Activated T-helper 1 cell treated with anti-CD3 and anti-CD28 coated beads, Interleukin-12 subunit alpha, Interleukin-12 subunit beta, Interleukin-2, Interleukin-4 antibody, amounts not matched to agents 30 ng/mL and 10 ng/mL and 1 ng/mL, durations not matched to agents 14 hours and 24 hours and 36 hours (primary cell): ENCODE data around the gene TSPO2. TPM values are rescaled to one million over a fixed set of nuclear protein-coding genes. Genes with fewer than 3 reads are reported as not detected.
"Not testable (repeated sequence)": the region's sequence is repeated elsewhere in the genome, so short reads cannot be mapped to it uniquely, and the experiment has no call there.

ENCODE experiments used
- DNase-seq: peaks from one replicate; pipeline ENCODE4 v3.0.0; 2021; ENCODE audit warnings: low spot score
- H3K27ac Mint-ChIP-seq: one replicate; pipeline ENCODE4 v1.8.0; 2021; ENCODE audit warnings: mild to moderate bottlenecking, mixed read lengths
- H3K27me3 Mint-ChIP-seq: one replicate; pipeline ENCODE4 v1.8.0; 2022; ENCODE audit warnings: mild to moderate bottlenecking, moderate library complexity, mixed read lengths; ENCODE audit not compliant: insufficient read depth
- H3K36me3 Mint-ChIP-seq: one replicate; pipeline ENCODE4 v1.8.0; 2021; ENCODE audit warnings: low read depth, mixed read lengths
- H3K4me1 Mint-ChIP-seq: one replicate; pipeline ENCODE4 v1.8.0; 2021; ENCODE audit warnings: low read depth, mixed read lengths
- H3K4me3 Mint-ChIP-seq: one replicate; pipeline ENCODE4 v1.8.0; 2021; ENCODE audit warnings: mild to moderate bottlenecking, moderate library complexity, mixed read lengths
- H3K9me3 Mint-ChIP-seq: one replicate; pipeline ENCODE4 v1.8.0; 2021; ENCODE audit warnings: mixed read lengths
- intact Hi-C: fragments of 100-400 bp; cut with micrococcal nuclease; formaldehyde crosslinking; loops from one replicate; pipeline ENCODE4 v1.15.1; 2024
- total RNA-seq: library from RNA; stranded (reverse); gene quantifications from 2 replicates; pipeline ENCODE4 v1.2.3, GENCODE V29; 2022

TSPO2 gene
- total RNA-seq: not detected in 2 replicates

DNA sequence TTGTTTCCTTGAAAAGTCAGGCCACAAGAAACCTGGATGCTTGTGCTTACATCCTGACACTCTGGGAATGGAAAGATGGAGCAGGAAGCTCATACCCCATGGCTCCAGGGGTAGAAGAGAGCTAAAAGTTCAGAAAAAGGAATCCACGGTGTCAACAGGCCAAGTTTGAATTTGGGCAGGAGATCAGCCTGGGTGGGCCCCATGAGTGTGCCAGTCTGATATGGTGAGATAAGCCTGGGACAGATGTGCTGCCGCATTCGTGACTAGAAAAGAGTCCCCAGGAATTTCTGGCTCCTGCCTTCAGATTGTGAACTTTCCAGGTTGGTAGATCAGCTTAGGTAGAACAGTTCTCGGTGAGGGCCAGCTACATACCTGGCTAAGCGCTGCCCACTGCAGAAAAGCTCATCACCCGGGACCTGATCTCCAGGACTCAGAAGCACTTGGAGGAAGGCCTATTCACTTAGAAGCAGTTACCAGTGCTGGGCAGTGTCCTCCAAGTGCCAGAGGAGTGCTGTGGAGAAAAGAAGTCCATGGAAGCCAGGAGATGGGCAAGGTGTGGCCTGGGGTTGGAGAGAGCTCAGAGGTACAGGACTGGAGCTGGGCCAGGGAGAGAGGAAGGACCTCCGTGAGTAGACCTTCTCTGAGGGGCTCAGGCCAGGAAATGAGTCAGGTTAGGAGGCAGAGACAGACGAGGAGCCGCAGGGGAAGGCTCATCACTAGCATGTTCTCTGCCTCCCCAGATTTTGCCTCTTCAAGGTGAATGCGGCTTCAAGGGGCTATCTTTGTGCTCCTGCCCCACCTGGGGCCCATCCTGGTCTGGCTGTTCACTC is at the start of gene TSPO2:
TSS of gene TSPO2 (plus strand) at position 242 of the 830 bp plus-strand sequence. CDS start at position 761, 519 bp downstream.
- Mint-ChIP-seq H3K4me1 (peaks cover 19% of the 10 kb centered on the region), H3K4me3 (no peak within 1 kb of the TSS), H3K9me3 (no peaks in the 10 kb centered on the region)

GRCh38 chr6:40992746-40993145 is 49.5 kb upstream of the TSPO2 start:
- Mint-ChIP-seq H3K9me3 (no peaks in the 10 kb centered on the region), H3K27me3 (peaks cover 42% of the 10 kb centered on the region), H3K4me3 (no peak overlapping the region), H3K4me1 (no peaks in the 10 kb centered on the region), H3K36me3 (no peaks in the 10 kb centered on the region), H3K27ac (no peak overlapping the region)
- DNase-seq: no peak
- intact Hi-C loops: no loop called here

More for the DNA sequence above, at the start of gene TSPO2:
- no peaks in the 10 kb centered on the region for H3K36me3 Mint-ChIP-seq
- H3K27ac Mint-ChIP-seq: no peak within 1 kb of the TSS
- no peak for DNase-seq
- peaks cover 2% of the 10 kb centered on the region for H3K27me3 Mint-ChIP-seq
- intact Hi-C loops: no loop called here

DNA sequence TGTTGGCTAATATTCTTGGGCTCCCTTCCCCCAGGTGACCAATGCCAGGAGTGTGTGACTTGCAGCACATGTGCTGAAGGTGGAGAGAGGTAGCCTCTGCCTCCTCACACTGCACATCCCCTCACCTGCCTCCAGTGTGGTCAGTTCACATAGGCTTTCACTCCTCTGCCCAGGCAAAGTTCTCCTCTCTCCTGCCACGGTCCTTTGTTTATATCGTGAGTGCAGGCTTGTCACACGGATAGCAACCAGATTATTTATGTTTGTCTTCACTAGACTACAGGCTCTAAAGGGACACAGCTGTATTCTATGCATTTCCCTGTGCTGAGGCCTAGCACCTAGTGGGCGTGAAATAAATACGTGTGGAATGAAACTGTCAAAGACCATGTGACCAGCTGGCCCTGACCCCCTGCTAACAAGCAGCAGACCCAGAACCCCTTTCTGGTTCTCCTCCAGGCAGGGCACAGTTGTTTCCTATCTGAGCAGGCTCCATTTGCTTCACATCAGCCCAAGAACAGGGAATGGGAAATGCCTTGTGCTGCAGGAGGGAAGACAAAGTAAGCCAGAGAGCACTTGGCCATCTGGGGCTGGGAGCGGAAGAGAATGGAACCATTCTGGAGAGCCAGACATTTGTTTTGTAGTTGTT is 45.6 kb upstream of the TSPO2 start:
- intact Hi-C loops: no loop called here
- H3K27me3 Mint-ChIP-seq: peaks cover 40% of the 10 kb centered on the region

DNA sequence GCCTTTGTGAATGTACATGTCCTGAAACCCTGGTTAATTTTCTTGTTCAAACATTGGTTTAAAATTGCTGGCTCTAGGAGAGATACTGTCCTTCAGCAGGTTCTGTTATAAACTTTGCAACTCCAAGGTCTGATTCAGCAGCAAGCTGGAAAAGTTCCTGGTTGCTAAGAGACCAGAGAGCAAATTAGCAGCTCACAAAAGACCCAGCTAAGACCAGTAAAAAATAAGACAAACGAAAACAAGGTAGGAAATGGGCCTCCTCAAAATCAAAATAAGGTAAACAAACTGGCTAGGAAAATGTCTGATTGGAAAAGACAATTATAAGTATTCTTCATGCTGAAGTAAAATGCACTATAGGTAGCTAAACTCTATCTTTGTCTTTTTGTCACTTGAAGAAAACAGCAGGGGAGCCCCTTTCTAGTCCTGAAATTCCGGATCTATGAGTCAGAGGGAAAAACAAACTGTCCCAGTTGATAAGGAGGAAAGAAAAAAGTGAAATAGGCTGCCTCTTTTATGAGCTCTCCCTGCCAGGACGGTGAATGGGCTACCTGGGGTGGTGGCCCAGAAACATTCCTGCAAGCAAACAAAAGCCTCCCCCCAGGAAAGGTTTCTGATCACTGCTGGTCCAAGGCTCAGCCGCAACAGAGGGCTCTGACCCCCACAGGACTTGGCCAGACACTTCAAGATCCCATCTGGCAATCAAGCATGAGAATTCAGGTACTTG is 44.9 kb upstream of the TSPO2 start:
- Mint-ChIP-seq H3K4me1 (no peaks in the 10 kb centered on the region), H3K9me3 (no peaks in the 10 kb centered on the region), H3K27ac (no peak overlapping the region), H3K36me3 (no peaks in the 10 kb centered on the region), H3K4me3 (no peak overlapping the region), H3K27me3 (peaks cover 39% of the 10 kb centered on the region)
- DNase-seq: no peak
- intact Hi-C loops: no loop called here

More for the DNA sequence above, 45.6 kb upstream of the TSPO2 start:
- H3K4me1 Mint-ChIP-seq: no peaks in the 10 kb centered on the region
- H3K4me3 Mint-ChIP-seq: no peak overlapping the region
- no peaks in the 10 kb centered on the region for H3K9me3 Mint-ChIP-seq
- no peak for DNase-seq
- no peaks in the 10 kb centered on the region for H3K36me3 Mint-ChIP-seq
- no peak overlapping the region for H3K27ac Mint-ChIP-seq

- Mint-ChIP-seq H3K36me3 (no peaks in the 10 kb centered on the region), H3K27me3 (peaks cover 38% of the 10 kb centered on the region), H3K4me3 (no peak overlapping the region), H3K4me1 (no peaks in the 10 kb centered on the region), H3K27ac (no peak overlapping the region), H3K9me3 (no peaks in the 10 kb centered on the region)
- intact Hi-C loops: no loop called here
- no peak for DNase-seq
These were observed 43.6 kb upstream of the TSPO2 start for GRCh38 chr6:40998661-40999060.

DNA sequence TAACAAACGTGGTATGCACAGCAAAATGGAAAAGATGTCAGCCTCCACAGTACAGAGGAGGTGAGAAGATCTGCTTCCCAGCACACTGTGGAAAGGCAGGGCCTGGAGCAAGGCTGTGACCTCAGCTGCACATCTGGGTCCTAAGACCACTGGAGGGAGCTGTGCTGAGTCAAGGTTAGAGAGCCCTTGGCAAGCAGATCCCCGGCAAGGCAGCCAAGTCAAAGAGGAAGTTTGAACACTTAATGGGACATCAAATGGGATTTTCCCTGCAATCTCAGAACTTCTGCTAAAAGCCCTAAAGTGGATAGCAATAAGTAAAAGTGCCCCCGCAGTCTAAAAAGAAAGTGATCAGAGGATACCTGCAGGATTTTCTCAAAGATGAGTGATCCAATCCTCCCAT is 42.7 kb upstream of the TSPO2 start:
- H3K36me3 Mint-ChIP-seq: no peaks in the 10 kb centered on the region
- no peak for DNase-seq
- H3K4me3 Mint-ChIP-seq: no peak overlapping the region
- H3K4me1 Mint-ChIP-seq: no peaks in the 10 kb centered on the region
- H3K9me3 Mint-ChIP-seq: no peaks in the 10 kb centered on the region
- intact Hi-C loops: no loop called here
- no peak overlapping the region for H3K27ac Mint-ChIP-seq
- peaks cover 32% of the 10 kb centered on the region for H3K27me3 Mint-ChIP-seq

GRCh38 chr6:41000248-41000647 is 42.0 kb upstream of the TSPO2 start:
- no peak overlapping the region for H3K27ac Mint-ChIP-seq
- peaks cover 34% of the 10 kb centered on the region for H3K27me3 Mint-ChIP-seq
- H3K9me3 Mint-ChIP-seq: no peaks in the 10 kb centered on the region

DNA sequence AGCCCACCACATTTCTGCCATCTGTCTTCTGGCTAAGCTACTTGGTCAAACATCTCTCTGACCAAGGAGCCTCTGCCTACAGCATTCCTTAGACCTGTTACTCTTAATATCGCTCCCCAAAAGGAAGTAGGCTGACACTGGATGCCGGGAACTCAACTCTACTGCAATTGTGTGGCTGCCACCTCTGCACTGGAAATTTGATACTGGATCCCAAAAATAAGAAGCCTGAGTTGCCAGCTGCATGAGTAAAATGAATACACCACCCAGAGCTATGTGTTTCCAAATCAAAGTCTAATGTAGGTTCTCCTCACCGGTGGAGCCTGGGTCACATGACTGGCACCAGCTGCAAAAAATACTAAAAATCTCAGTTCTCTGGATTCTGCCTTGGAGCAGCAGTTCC is 40.1 kb upstream of the TSPO2 start:
- Mint-ChIP-seq H3K36me3 (no peaks in the 10 kb centered on the region), H3K27me3 (peaks cover 39% of the 10 kb centered on the region), H3K9me3 (no peaks in the 10 kb centered on the region), H3K27ac (no peak overlapping the region), H3K4me1 (no peaks in the 10 kb centered on the region), H3K4me3 (no peak overlapping the region)
- DNase-seq: no peak
- intact Hi-C loops: no loop called here

More at GRCh38 chr6:41000248-41000647, 42.0 kb upstream of the TSPO2 start:
- Mint-ChIP-seq H3K36me3 (no peaks in the 10 kb centered on the region), H3K4me1 (no peaks in the 10 kb centered on the region), H3K4me3 (no peak overlapping the region)
- DNase-seq: no peak
- intact Hi-C loops: no loop called here

- H3K36me3 Mint-ChIP-seq, H3K4me1 Mint-ChIP-seq, H3K4me3 Mint-ChIP-seq, H3K9me3 Mint-ChIP-seq, H3K27ac Mint-ChIP-seq: not testable (repeated sequence)
- intact Hi-C loops: loop anchor here (1.0 kb wide), 4 partner anchors 22 to 312 kb away; partner anchors contain the start of gene UNC5CL
- H3K27me3 Mint-ChIP-seq: peaks cover 47% of the 10 kb centered on the region
- DNase-seq: peak; percentile 46
These were observed 36.0 kb upstream of the TSPO2 start for GRCh38 chr6:41006217-41006616.

DNA sequence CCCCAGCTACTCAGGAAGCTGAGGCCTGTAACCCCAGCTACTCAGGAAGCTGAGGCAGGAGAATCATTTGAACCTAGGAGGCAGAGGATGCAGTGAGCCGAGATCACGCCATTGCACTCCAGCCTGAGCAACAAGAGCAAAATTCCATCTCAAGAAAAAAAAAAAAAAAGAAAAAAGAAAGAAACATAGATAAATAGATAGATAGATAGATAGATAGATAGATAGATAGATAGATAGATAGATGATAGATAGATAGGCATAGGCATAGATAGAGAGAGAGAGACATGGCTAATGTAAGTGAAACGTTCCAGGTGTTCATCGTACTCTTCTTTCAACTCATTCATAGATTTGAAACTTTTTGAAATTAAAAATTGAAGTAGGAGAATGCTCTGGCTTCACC is 35.3 kb upstream of the TSPO2 start:
- not testable (repeated sequence) for H3K4me1 Mint-ChIP-seq, H3K9me3 Mint-ChIP-seq, H3K36me3 Mint-ChIP-seq, H3K4me3 Mint-ChIP-seq, DNase-seq, H3K27ac Mint-ChIP-seq
- H3K27me3 Mint-ChIP-seq: peaks cover 43% of the 10 kb centered on the region
- intact Hi-C loops: loop anchor here (1.0 kb wide), 4 partner anchors 21 to 311 kb away; partner anchors contain the start of gene UNC5CL

GRCh38 chr6:41008011-41008410 is 34.3 kb upstream of the TSPO2 start:
- Mint-ChIP-seq H3K4me3 (no peak overlapping the region), H3K36me3 (no peaks in the 10 kb centered on the region), H3K27me3 (peaks cover 34% of the 10 kb centered on the region), H3K27ac (no peak overlapping the region), H3K9me3 (no peaks in the 10 kb centered on the region), H3K4me1 (no peaks in the 10 kb centered on the region)
- DNase-seq: no peak
- intact Hi-C loops: no loop called here

DNA sequence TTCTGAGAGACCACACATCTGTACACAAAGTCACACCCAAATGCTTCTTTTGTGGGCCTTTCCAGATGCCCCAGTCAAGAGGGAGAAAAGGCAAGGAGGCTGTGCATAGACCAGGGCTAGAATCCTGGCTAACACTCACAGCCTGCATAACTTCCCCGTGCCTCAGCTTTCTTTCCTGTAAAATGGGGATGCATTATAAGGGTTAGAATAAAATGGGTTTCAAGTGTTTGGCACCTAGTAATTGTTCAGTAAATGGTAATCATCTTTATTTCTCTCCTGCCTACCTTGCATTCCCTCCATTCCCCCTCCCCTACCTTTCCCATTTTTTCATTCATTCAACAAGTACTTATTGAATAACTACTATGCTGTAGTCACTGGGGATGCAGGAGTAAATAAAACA is 32.6 kb upstream of the TSPO2 start:
- no peak overlapping the region for H3K27ac Mint-ChIP-seq
- H3K4me1 Mint-ChIP-seq: no peaks in the 10 kb centered on the region
- peaks cover 33% of the 10 kb centered on the region for H3K27me3 Mint-ChIP-seq
- H3K36me3 Mint-ChIP-seq: no peaks in the 10 kb centered on the region
- intact Hi-C loops: no loop called here
- no peak overlapping the region for H3K4me3 Mint-ChIP-seq
- DNase-seq: no peak
- no peaks in the 10 kb centered on the region for H3K9me3 Mint-ChIP-seq

DNA sequence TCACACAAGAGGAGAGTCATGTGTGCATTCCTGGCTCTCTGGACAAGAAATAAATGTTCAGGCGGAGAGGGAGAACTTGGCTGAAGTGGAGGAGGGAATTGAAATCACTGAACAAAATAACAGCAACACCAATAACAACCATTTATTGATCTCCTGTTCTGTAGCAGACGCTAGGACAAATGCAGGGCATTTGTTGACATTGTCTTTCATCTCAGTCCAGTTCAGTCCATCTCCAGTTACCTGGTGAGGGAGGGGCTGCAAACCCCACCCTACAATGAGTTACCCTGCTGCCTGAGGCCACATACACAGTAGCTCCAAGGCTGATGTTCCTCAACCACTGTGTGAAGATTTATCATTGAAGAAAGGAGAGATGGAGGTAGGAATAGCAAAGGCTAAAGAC is 30.6 kb upstream of the TSPO2 start:
- intact Hi-C loops: no loop called here
- no peaks in the 10 kb centered on the region for H3K36me3 Mint-ChIP-seq
- no peaks in the 10 kb centered on the region for H3K9me3 Mint-ChIP-seq
- no peak for DNase-seq
- no peaks in the 10 kb centered on the region for H3K4me1 Mint-ChIP-seq
- no peak overlapping the region for H3K27ac Mint-ChIP-seq
- H3K4me3 Mint-ChIP-seq: no peak overlapping the region
- H3K27me3 Mint-ChIP-seq: peaks cover 25% of the 10 kb centered on the region
